Nephron progenitor cell (in vitro differentiated cells): ENCODE results near the gene SPINDOC.
A peak's percentile ranks its signal among the peaks of the same experiment; 100 is the strongest.

Experiments
- DNase-seq: peaks from one replicate; pipeline ENCODE4 v3.0.0; 2021
- H3K27ac Mint-ChIP-seq: 2 replicates; pipeline ENCODE4 v1.8.0; 2021; ENCODE audit warnings: mild to moderate bottlenecking, moderate library complexity, mixed read lengths
- H3K27me3 Mint-ChIP-seq: 2 replicates; pipeline ENCODE4 v1.8.0; 2021; ENCODE audit warnings: mild to moderate bottlenecking, low read depth, mixed read lengths; ENCODE audit not compliant: poor library complexity
- H3K36me3 Mint-ChIP-seq: 2 replicates; pipeline ENCODE4 v1.8.0; 2021; ENCODE audit warnings: low read depth, mixed read lengths
- H3K4me1 Mint-ChIP-seq: 2 replicates; pipeline ENCODE4 v1.8.0; 2021; ENCODE audit warnings: mixed read lengths
- H3K4me3 Mint-ChIP-seq: 2 replicates; pipeline ENCODE4 v1.8.0; 2021; ENCODE audit warnings: mild to moderate bottlenecking, moderate library complexity, mixed read lengths
- H3K9me3 Mint-ChIP-seq: 2 replicates; pipeline ENCODE4 v1.8.0; 2021; ENCODE audit warnings: mild to moderate bottlenecking, moderate library complexity, mixed read lengths
- TF ChIP-seq, protein P1 (sequence below): fragments of 200-600 bp; sonication (generic); IDR thresholded peaks from 2 replicates; pipeline ENCODE4 v1.5.0; 2021; ENCODE audit warnings: antibody characterized with exemption

The SPINDOC gene

DNA sequence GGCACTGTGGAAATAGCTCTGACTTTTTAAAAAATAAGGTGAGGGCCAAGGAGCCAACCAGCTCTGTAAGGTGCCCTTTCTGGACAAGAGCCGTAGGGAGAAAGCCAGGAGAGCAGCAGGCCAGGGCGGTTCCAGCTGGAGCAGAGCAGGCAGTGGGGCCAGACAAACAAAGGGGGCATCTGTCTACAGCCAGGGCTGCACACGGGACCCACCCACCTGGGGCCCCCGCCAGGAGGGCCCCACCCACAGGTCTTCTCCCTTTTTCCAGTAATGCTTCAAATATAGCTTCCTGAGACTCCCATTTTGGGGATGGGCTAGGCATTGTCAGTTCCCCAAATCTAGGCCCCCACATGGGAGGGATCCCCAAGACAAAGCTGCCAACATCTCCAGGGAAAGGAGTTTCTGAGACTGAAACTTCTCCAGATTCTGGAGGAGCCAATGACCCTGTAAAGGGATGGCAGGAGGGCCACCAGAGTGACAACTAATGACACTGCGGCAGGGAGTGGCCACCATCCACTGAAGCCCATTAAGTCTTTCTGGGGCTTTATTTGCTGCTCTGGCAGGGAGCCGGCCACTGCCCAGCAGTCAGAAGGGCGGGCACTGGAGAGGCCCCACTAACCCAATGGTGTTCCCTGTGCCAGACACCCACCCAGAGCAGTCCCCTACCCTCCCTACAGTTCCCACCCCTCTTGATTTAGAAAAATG lies 46.6 kb upstream of the SPINDOC start:
- peak; percentile 16 for DNase-seq
- Mint-ChIP-seq H3K4me1 (peaks cover 55% of the 10 kb centered on the region), H3K36me3 (no peaks in the 10 kb centered on the region), H3K4me3 (peak overlapping the region; percentile 95), H3K27me3 (peaks cover 20% of the 10 kb centered on the region), H3K27ac (peak overlapping the region; percentile 95), H3K9me3 (no peaks in the 10 kb centered on the region)
- TF ChIP-seq, protein P1, sequence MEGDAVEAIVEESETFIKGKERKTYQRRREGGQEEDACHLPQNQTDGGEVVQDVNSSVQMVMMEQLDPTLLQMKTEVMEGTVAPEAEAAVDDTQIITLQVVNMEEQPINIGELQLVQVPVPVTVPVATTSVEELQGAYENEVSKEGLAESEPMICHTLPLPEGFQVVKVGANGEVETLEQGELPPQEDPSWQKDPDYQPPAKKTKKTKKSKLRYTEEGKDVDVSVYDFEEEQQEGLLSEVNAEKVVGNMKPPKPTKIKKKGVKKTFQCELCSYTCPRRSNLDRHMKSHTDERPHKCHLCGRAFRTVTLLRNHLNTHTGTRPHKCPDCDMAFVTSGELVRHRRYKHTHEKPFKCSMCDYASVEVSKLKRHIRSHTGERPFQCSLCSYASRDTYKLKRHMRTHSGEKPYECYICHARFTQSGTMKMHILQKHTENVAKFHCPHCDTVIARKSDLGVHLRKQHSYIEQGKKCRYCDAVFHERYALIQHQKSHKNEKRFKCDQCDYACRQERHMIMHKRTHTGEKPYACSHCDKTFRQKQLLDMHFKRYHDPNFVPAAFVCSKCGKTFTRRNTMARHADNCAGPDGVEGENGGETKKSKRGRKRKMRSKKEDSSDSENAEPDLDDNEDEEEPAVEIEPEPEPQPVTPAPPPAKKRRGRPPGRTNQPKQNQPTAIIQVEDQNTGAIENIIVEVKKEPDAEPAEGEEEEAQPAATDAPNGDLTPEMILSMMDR = no peak

DNA sequence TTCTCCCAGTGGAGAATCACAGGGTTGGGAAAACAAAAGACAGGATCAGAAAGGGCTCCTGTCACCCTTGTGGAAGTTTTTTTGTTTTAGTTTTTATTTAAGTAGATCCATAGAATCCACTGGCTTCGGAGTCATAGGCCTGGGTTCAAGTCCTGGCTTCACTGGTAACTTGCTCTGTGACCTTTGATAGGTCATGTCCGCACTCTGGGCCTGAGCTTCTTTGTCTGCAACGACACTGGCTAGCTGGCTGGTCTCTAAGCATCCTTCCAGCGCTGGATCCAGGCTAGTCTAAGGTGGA lies 46.0 kb upstream of the SPINDOC start:
- no peak for DNase-seq
- H3K4me3 Mint-ChIP-seq = peak overlapping the region; percentile 95
- TF ChIP-seq, protein P1 = no peak
- H3K27ac Mint-ChIP-seq = peak overlapping the region; percentile 95
- peaks cover 2% of the 10 kb centered on the region for H3K9me3 Mint-ChIP-seq
- H3K4me1 Mint-ChIP-seq = peaks cover 55% of the 10 kb centered on the region
- no peaks in the 10 kb centered on the region for H3K36me3 Mint-ChIP-seq
- peaks cover 24% of the 10 kb centered on the region for H3K27me3 Mint-ChIP-seq

DNA sequence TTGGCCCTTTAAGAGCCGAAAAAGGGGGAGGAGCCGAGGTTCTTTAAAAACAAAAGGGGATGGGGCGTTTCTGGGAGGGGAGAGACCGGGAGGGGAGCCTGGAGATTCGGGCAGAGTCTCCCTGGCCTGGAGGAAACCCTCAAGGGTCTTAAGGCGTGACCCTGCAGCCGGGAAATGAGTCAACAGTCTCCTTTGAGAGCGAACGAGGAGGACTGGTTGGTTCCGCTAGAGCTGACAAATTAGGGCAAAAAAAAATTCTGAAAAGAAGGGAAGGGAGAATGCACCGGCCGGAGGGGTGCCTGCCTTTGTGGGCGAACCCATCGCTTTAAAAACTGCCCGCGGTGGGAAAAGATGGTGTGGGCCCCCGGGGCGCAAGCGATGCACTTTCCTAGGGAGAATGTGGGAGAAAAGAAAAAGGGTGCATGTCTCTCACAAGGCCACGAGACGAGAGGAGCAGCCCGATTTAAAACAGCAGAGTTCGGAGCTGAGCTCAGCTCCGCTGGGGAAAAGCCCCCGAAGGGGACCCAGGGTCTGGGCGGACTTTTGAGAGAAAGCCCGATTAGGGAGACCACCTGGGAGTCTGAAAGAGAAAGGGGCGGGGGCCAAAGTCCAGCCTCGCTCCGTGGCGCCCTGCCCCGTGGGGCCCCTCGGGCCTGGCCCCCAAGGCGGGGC lies 45.6 kb upstream of the SPINDOC start:
- TF ChIP-seq, protein P1 = no peak

GRCh38 chr11:63768237-63769041 lies 44.8 kb upstream of the SPINDOC start, which contains the start of gene ZFTA:
Gene ZFTA, minus strand, starts transcription at chr11:63768775. Its CDS starts 153 bp downstream, at chr11:63768622.
- Mint-ChIP-seq H3K36me3 (no peaks in the 10 kb centered on the region), H3K27ac (peak within 1 kb of the TSS; percentile 95), H3K4me3 (peak within 1 kb of the TSS; percentile 95), H3K9me3 (peaks cover 3% of the 10 kb centered on the region), H3K27me3 (peaks cover 33% of the 10 kb centered on the region), H3K4me1 (peaks cover 56% of the 10 kb centered on the region)
- DNase-seq = peak; percentile 85
- TF ChIP-seq, protein P1 = no peak

More for the DNA sequence above, 45.6 kb upstream of the SPINDOC start:
- Mint-ChIP-seq H3K4me1 (peaks cover 56% of the 10 kb centered on the region), H3K27ac (peak overlapping the region; percentile 95), H3K36me3 (no peaks in the 10 kb centered on the region), H3K27me3 (peaks cover 27% of the 10 kb centered on the region), H3K4me3 (peak overlapping the region; percentile 95), H3K9me3 (peaks cover 3% of the 10 kb centered on the region)
- DNase-seq = peak; percentile 68

DNA sequence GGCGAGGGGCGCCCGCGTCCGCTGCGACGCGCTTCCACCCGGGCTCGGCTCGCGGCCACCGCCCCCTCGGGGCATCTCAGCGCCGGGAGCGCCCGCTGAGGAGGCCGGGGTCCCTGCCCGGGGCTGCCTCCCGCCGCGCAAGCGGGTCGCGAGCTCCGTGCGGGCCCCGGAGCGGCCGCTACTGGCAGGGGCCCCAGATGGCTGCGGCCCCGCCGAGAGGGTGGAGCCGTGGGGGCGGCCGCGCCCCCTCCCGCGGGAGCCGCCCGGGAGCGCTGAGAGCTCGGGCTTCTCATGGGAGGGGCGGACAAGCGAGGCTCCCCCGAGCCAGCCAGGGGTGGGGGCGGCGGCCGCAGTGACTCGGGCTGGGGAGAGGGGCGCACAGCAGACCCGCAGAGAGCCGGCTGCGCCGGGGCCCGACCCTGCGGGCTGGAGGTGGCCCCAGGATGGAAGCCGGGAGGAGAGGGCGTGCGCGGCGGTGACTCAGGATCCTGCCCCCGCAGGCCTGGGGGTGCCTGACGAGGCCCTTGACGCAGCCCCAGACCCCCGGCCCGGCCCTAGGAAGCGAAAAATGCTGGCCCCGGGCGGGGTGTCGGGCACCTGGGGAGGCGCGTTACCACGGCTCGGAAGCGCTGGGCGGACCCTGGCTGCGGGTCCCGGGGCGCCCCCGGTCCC lies 44.1 kb upstream of the SPINDOC start:
- peaks cover 38% of the 10 kb centered on the region for H3K27me3 Mint-ChIP-seq

More for the DNA sequence above, 44.1 kb upstream of the SPINDOC start:
- Mint-ChIP-seq H3K27ac (no peak overlapping the region), H3K4me1 (peaks cover 56% of the 10 kb centered on the region), H3K4me3 (no peak overlapping the region), H3K9me3 (peaks cover 3% of the 10 kb centered on the region), H3K36me3 (no peaks in the 10 kb centered on the region)
- DNase-seq = peak; percentile 60
- TF ChIP-seq, protein P1 = no peak
